Measurements from ENCODE around the gene CCP110. TPM values are rescaled to one million over a fixed set of nuclear protein-coding genes. Genes with fewer than 3 reads are reported as not detected.

CCP110 gene
- total RNA-seq, 1 experiment from 2014 or later: 21.6 TPM

- Mint-ChIP-seq H3K27ac (no peak overlapping the region), H3K27me3 (ENCODE audit: low read depth) (no peaks in the 10 kb centered on the region), H3K9me3 (peaks cover 6 to 10% of the 10 kb centered on the region in 2 experiments), H3K36me3 (ENCODE audit: insufficient read depth in 1 of 3, low read depth in 3 of 3) (peaks cover 17 to 66% (median 41%) of the 10 kb centered on the region in 3 experiments; a peak in 6 of 7 replicates), H3K4me1 (no peaks in the 10 kb centered on the region), H3K4me3 (no peak overlapping the region)
- no peak for DNase-seq
- Histone ChIP-seq H4K91ac (ENCODE audit: insufficient read length, low read depth, low read length) (no peak overlapping the region), H4K20me1 (ENCODE audit: control insufficient read depth, insufficient read depth, insufficient read length) (no peaks in the 10 kb centered on the region), H2AFZ (ENCODE audit: low read length) (no peak overlapping the region), H2BK15ac (ENCODE audit: low read depth, low read length) (no peak overlapping the region), H3K9ac (ENCODE audit: extremely low read depth, insufficient read length, low read length) (no peak overlapping the region), H2BK12ac (ENCODE audit: insufficient read length, low read depth, low read length) (no peak overlapping the region), H2BK5ac (ENCODE audit: insufficient read length, low read length) (no peak overlapping the region), H3K4me2 (ENCODE audit: insufficient read depth, insufficient read length, low read length) (no peak overlapping the region), H3K79me1 (ENCODE audit: insufficient read depth, low read depth, low read length, poor library complexity, severe bottlenecking) (peaks cover 4% of the 10 kb centered on the region), H2AK5ac (ENCODE audit: insufficient read length, low read length) (no peak overlapping the region), H3K14ac (ENCODE audit: insufficient read depth, low read length) (no peak overlapping the region), H3K4me1 (ENCODE audit: insufficient read depth, low read length) (no peaks in the 10 kb centered on the region), H3K27ac (ENCODE audit: insufficient read length, low read depth, low read length) (no peak overlapping the region), H3K56ac (ENCODE audit: insufficient read length, low read depth, low read length) (no peak overlapping the region), H3K23ac (ENCODE audit: insufficient read length, low read depth, low read length) (no peak overlapping the region), H3K27me3 (ENCODE audit: insufficient read depth, low read length) (no peaks in the 10 kb centered on the region), H3T11ph (ENCODE audit: low read length) (no peak overlapping the region), H3K18ac (ENCODE audit: insufficient read length, low read depth, low read length) (no peak overlapping the region), H3K9me3 (ENCODE audit: control insufficient read depth, low read depth, low read length) (no peaks in the 10 kb centered on the region), H3K4ac (ENCODE audit: low read depth, low read length) (no peak overlapping the region), H3K79me2 (ENCODE audit: insufficient read depth, low read length) (no peaks in the 10 kb centered on the region), H4K8ac (replicated peaks; ENCODE audit: insufficient read length, low read depth, low read length) (no peak overlapping the region), H4K5ac (ENCODE audit: insufficient read length, low read depth, low read length) (no peak overlapping the region), H2BK120ac (ENCODE audit: low read depth, low read length, poor library complexity, severe bottlenecking) (no peak overlapping the region), H3K23me2 (ENCODE audit: insufficient read length, low read depth, low read length, poor library complexity, severe bottlenecking) (no peaks in the 10 kb centered on the region), H2BK20ac (ENCODE audit: low read depth, low read length, poor library complexity, severe bottlenecking) (no peak overlapping the region)
- WGBS (ENCODE audit: extremely low coverage, insufficient read length, low lambda C conversion rate): no CpG with 5 or more reads among the region's 3 CpGs
- TF ChIP-seq CTCF (conservative IDR thresholded peaks at IDR 0.05): no peak
Observed at GRCh38 chr16:19566362-19566761, 42.6 kb downstream of the CCP110 start.

Data from H9 (cell line).